GM19455 (cell line): Measurements from ENCODE around the gene ENOX2.

ENCODE experiments used
- ATAC-seq: cut with Tn5 transposase; IDR thresholded peaks from one replicate; pipeline ENCODE4 v1.9.1; 2021; ENCODE audit not compliant: unreplicated experiment

ENOX2 gene

DNA sequence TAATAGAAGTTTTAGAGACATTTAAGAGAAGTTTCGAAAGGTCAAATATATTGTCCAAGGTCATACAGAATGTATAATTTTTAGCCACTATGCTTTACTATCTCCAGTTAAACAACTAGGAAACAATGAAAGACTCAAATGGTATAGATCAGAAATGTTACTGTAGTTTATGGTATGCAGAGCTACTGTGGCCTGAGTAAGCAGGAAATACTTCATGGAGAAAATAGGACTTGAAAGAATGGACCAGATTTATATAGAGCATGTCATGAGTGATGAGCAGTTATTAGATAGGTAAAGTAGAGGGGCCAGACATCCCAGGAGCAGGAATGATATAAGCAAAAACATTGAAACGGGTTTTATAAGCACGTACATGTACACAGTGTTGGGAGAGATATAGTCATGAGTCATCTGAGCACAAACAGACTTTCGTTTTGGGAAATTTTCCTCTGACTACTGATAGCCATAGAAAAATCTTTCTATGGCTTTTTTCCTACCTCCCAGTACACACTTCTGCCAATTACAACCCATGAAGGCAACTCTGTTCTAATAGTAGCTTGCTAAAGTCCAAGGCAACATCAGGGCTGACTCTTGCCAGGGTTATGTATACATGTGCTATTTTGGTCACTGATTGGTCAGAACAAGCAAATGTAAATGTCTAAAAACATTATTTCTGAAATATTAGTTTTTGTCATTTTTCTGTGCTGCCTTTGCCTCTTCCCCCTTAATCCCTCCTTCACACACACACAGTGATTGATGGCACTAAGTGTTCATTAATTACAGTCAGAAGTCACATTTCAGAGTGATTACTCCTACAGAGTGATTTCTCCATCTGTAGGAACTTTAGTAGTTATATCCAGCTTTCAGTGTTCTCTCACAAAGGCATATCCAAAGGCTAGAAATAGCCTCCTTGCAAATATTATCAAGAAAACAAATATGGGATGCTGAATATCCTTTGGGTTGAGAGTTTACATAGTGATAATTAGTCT lies 198.7 kb downstream of the ENOX2 start:
- no peak for ATAC-seq

DNA sequence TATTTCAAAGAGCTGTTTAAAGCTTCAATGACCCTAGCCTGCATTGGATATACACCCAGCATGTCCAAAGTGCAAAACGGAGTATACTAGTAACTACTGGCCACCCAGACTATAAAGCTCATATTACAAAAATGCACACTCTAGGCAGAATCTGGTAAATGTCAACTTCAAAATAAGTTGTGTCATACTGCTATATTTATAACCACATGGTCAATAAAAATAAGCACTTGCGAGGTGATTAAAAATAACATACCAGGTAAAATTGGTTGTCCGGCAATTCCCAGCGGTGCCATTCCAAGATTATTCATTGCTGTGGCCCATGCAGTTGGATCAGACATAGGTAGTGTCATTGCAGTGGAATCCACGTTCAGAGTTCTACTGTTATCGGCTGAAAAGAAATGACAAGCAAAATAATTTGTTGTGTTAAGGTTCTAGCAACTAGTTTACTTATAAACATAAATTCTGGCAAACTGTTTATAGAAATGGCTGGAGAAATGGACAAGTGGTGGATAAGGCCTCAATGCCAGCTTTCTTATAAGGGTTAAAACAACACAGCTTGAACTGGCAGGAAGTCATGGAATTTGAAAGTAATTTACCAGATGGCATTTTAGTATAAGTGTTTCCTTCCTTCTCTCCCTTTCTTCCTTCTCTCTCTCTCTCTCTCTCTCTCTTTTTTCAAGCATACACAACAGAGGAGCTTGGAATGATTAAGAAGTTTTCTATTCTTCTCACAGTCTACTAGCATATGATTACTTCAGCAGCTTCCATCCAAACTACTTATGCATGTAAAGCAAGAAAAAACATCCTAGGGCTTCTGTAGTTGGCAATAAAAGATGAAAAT lies 199.9 kb downstream of the ENOX2 start:
- ATAC-seq = no peak

DNA sequence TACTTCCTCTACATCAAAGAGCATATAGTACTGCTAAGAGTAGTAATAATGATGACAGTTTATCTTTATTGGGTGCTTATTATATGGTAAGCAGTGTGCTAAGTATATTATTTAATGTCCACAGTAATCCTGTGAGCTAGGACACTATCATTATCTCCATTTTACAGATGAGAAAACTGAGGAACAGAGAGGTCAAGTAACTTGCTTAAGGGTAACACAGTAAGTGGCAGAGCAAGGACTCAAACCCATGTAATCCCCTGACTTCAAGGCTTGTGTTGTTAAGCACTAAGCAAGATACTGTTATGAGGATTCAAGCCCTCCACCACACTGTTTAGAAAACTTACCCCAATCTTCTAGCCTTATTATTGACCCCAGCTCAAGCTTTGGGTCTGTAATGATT lies 202.4 kb downstream of the ENOX2 start:
- ATAC-seq = no peak

GRCh38 chrX:130699618-130700017 lies 203.4 kb downstream of the ENOX2 start:
- no peak for ATAC-seq

- no peak for ATAC-seq
Measured at GRCh38 chrX:130696542-130696941, 206.5 kb downstream of the ENOX2 start.

GRCh38 chrX:130695931-130696330 lies 207.1 kb downstream of the ENOX2 start:
- ATAC-seq = no peak

- ATAC-seq = no peak
Measured at GRCh38 chrX:130694983-130695382, 208.0 kb downstream of the ENOX2 start.

GRCh38 chrX:130691576-130691975 lies 211.4 kb downstream of the ENOX2 start:
- no peak for ATAC-seq

- ATAC-seq = no peak
Measured at GRCh38 chrX:130688360-130688759, 214.6 kb downstream of the ENOX2 start.

GRCh38 chrX:130682990-130683389 lies 220.0 kb downstream of the ENOX2 start:
- no peak for ATAC-seq

- no peak for ATAC-seq
Measured at GRCh38 chrX:130680164-130681035, 222.6 kb downstream of the ENOX2 start.

GRCh38 chrX:130676861-130677260 lies 226.1 kb downstream of the ENOX2 start:
- ATAC-seq = no peak

DNA sequence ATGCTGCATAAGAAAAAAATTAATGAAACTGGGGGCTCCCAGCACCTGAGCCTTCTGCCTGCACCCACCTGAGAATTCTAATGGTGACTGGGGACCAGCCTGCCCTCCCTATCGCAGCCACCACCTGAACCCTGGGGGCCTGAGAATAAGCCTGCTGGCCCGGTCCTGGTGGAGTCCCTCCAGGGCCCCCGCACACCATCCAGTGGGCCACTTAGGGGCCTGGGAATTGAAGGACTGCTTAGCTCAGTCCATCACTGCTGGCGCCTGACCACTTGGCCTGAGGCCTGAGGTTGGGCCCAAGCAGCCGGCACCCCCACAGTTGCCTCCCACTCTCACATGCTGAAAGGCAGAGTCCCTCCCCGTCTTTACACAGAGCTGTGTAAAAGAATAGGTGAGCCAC lies 230.8 kb downstream of the ENOX2 start:
- ATAC-seq = no peak

GRCh38 chrX:130669233-130669632 lies 233.8 kb downstream of the ENOX2 start:
- ATAC-seq = no peak

- no peak for ATAC-seq
Measured at GRCh38 chrX:130665263-130665662, 237.7 kb downstream of the ENOX2 start.

DNA sequence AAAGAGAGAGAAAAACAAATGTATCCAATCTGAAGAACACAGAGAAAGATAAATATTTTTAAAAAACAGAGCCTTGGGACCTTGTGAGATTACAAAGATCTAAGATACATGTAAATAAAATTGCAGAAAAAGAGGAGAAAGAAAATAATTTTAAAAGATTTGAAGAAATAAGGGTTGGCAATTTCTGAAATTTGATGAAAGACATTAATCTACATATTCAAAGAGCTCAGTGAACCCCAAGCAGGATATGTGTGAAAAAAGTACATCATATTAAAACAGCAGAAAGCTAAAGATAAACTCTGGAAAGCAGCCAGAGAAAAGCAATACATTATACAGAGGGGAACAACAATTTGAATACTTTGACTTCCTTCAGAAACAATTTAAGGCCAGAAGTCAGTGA lies 244.7 kb downstream of the ENOX2 start:
- no peak for ATAC-seq

DNA sequence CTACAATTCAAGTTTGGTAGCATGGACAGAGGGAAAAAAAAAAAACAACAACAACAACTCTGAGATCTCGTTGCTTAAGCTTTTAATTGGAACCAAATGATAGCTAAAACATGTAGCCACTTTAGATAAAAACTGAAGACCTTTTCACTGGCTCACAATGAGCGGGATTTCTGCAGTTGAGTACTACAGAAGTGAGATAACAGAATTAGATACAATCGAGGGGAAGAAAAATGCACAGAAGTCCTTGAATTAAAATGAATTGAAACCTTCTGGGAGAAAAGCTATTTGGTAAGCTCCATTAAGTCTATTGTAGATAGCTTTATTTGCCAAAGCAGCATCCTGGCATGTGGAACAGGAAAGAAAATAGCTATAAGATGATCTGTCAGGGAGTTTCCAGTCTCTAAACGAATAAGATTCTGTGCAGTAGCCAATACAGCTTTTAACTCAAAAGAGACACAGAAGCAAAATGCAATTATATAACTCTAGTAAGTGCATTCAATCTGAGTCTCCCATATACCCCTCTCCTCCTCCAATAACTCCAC lies 248.5 kb downstream of the ENOX2 start:
- ATAC-seq = no peak

DNA sequence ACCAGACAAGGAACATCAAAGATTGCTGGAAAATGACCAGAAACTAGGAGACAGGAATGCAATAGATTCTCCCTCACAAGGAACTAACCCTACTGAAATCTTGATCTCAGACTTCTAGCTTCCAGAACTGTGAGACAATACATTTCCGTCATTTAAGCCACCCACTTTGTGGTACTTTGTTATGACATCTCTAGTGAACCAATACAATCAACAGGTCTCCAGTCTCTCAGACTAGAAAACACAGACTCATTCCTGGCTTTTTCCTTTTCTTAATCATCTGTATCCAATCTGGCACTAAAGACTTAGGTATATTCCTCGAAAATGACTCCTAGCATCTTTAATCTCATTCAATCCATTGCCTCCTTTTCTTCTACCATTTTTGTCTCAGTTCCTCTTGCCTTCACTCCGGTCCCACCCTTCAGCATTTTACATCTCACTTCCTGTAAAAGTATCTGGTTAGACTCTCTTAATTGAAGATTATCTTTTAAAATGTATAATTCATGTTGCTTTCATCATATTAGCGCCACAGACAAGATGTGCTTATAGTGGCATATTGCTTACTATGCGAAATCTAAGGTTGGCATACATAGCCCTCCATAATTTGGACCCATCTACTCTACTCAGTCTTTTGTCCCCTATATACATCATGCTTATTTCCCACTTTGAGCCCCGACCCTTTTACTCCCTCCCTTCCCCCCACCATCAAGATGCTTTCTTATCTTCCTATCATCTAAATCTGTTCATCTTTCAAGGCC lies 250.0 kb downstream of the ENOX2 start:
- ATAC-seq = no peak

- ATAC-seq = no peak
Measured at GRCh38 chrX:130649738-130650137, 253.3 kb downstream of the ENOX2 start.

- no peak for ATAC-seq
Measured at GRCh38 chrX:130647468-130647867, 255.5 kb downstream of the ENOX2 start.
